HG03439 (cell line): ENCODE measurements around the gene RAB4B.
"Not testable (repeated sequence)": the region's sequence is repeated elsewhere in the genome, so short reads cannot be mapped to it uniquely, and the experiment has no call there.

ENCODE experiments used
- ATAC-seq: cut with Tn5 transposase; IDR thresholded peaks from one replicate; pipeline ENCODE4 v1.9.1; 2021; ENCODE audit warnings: mild to moderate bottlenecking, moderate library complexity; ENCODE audit not compliant: unreplicated experiment

Gene RAB4B, protein sequence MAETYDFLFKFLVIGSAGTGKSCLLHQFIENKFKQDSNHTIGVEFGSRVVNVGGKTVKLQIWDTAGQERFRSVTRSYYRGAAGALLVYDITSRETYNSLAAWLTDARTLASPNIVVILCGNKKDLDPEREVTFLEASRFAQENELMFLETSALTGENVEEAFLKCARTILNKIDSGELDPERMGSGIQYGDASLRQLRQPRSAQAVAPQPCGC

DNA sequence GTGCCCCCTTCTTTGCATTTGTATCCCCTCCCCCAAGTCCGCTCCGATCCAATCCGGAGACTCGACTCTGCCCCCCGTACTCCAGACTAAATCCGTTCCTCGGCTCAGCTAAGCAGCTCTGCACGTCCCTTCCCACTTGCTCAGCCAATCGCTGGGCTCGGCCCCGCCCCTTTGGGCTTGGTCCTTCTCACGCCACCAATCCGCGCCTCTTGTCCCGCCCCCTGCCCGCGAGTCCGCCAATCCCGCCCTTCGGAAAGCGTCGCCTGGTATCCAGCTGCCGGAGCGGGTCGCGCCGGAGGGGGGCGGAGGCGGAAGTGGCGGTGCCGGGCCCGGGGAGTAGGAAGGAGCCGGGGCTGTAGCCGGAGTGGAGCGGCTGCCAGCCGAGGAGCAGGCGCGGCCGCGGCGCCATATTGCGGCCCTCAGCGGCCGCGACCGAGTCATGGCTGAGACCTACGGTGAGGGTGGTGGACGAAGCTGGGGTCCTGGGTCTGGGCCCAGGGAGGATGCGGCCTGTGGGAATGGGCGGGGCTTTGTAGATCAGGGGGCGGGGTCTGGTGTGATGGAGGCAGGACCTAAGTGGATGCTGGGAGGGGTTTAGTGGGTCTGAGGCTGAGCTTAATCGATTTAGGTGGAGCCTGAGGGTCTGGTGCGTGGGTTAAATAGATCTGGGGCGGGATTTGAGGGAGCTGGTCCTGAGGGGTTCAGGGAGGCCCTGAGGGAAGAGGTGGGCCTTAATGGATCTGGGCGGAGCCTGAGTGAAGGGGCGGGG is at the start of gene RAB4B:
TSS of gene RAB4B (plus strand) at position 311 of the 769 bp plus-strand sequence. CDS start at position 440, 129 bp downstream.
- peak; percentile 60 for ATAC-seq

DNA sequence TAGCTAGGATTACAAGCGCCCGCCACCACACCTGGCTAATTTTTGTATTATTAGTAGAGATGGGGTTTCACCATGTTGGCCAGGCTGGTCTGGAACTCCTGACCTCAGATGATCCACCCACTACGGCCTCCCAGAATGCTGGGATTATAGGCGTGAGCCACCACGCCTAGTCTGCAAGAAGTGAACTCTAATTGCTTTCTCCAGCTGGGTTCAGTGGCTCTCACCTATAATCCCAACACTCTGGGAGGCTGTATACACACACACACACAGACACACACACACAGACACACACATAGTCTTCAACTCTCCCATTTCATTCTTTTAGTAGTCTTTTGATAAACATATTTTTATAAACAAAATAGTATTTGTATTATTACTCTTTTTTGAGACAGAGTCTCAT is 48.0 kb upstream of the RAB4B start:
- ATAC-seq, result not testable (repeated sequence)

DNA sequence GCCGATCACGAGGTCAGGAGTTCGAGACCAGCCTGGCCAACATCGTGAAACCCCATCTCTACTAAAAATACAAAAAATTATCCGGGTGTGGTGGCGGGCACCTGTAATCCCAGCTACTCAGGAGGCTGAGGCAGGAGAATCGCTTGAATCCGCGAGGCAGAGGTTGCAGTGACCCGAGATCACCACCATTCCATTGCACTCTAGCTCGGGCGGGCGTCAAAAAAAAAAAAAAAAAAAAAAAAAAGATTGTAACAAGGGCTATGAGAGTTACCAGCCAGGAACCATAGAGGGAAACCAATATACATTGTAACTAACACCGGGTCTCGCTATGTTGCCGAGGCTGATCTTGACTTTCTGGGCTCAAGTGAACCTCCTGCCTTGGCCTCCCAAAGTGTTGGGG is 45.7 kb upstream of the RAB4B start:
- not testable (repeated sequence) for ATAC-seq

DNA sequence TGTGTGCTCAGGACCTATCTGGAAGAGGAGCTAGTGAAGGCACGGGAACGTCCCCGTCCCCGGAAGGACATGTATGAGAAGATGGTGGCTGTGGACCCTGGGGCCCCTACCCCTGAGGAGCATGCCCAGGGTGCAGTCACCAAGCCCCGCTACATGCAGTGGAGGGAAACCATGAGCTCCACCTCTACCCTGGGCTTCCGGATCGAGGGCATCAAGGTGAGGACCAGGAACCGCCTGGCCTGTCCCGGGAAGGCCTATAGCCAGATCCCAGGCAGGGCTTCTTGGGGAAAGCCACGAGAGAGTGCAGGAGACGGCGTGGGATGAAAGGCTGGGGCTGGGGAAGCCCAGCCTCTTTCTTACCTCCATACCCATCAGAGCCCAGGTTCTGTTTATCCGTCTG is 44.9 kb upstream of the RAB4B start:
- no peak for ATAC-seq

DNA sequence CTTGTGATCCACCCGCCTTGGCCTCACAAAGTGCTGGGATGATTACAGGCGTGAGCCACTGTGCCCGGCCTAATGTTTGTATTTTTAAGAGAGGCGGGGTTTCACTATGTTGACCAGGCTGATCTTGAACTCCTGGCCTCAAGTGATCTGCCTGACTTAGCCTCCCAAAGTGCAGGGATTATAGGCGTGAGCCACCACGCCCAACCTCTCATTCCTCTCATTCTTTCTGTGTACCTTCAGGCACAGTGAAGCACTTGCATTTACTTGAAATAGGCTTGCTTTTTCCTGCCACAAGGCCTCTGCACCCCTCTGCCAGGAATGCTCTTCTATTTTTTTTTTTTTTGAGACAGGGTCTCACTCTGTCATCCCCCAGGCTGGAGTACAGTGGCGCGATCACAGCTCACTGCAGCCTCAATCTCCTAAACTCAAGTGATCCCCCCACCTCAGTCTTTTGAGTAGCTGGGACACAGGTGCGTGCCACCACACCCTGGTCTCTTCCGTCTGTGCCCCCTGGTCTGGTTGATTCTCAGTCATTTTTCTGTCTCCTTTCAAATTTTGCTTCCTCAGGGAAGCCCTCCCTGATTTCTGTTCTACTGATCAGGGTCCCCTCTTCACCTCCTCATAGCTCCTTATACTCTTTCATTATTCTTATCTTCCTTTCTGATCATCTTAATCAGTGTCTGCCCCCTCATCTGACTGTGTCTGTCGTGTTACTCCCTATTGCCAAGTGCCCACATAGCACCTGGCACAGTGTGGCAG is 42.9 kb upstream of the RAB4B start:
- ATAC-seq, result no peak

DNA sequence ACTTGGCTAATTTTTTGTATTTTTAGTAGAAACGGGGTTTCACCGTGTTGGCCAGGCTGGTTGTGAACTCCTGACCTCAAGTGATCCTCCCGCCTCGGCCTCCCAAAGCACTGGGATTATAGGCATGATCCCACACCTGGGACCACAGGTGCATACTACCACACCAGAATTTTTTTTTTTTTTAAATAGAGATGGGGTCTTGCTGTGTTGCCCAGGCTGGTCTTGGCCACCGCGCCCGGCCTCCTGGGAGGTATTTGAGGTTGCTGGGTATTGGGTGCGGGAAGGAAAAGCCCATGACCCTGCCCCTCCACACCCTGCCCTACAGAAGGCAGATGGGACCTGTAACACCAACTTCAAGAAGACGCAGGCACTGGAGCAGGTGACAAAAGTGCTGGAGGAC is 41.4 kb upstream of the RAB4B start:
- no peak for ATAC-seq

DNA sequence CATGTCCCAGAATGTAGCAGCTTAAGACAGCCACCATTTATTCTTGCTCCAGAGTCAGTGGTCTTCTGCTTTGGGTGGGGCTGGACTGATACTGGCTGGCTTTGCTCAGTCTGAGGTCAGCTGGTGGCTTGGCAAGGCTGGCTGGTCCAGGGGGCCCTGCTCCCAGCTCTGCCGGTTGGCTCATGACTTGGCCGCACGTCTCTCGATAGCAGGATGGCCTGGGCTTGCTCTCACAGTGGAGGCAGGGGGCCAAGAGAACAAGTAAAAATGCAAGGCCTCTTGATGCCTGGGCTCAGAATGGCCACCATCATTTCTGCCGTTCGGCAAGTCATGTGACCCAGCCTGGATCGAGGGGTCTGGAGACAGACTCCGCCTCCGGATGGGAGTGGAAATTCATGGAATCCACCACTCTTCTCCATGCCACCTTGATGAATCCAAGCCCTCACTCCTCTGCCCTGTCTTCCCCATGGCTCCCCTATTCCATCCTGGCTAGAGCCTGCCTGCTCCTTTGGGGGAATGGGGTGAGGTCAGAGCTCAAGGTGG is 40.9 kb upstream of the RAB4B start:
- ATAC-seq, result no peak

DNA sequence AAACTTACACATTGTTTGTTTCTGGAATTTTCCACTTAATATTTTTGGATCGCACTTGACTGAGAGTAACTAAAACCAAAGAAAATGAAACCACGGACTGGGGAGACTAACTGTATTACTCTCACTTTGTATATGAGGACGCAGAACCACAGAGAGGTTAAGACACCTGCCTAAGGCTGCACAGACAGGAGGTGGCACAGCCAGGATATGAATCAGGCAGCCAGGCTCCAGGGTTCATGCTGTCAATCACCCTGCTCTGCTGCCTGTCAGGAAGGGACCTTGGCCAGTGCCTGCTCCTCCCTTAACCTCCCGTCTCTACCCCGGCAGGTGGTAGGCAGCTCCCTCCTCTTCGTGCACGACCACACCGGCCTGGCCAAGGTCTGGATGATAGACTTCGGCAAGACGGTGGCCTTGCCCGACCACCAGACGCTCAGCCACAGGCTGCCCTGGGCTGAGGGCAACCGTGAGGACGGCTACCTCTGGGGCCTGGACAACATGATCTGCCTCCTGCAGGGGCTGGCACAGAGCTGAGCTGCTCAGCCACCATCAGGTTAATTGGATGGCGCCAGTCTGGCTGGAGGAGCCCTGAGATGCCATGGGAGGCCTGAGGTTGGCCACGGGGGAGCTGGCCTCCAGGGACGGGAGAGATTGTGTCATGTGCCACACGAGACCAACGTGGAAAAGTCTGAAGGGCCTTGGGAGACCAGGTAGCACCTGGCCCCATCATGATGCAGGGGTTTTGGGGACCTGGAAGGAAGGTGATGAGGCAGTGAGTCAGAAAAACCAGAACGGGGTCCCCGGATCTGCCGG is 38.8 kb upstream of the RAB4B start:
- ATAC-seq, result no peak

DNA sequence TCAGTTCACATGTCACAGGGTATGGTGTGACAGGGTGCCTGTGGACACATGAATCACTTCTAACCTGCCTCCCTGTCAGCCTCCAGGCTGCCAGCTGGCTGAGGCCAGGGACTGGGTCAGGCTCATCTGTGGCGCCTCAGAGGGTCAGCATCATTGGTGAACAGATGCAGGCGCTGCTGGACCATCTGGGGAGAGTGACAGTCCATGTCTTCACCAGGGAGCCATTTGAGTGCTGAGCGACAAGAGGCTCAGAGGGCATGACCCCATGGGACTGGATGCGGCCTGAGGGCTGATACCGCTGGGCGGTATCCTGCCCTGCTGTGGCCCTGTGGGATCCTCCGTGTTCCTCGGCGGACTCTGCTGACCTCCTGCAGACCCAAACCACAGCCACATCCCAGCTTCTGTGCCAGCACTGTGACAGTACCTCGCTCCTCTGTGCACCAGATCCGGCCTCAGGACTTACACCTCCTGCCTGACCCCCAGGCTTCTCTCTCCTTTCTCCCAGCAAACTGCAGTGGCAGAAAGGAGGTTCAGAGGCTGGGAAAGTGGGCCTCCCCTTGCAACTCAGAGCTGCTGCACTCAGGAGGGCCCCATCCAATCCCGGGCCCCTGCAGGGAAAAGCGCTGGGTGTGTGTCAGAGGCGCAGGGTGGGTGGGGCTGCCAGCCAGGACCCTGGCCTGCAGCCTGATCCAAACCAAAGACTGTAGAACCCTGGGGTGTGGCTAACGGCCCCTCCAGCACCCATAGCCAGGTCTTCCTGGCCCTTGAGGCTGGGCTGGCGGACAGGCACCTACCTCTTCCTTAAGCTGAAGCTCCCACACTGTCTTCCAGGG is 38.0 kb upstream of the RAB4B start:
- ATAC-seq, result no peak

DNA sequence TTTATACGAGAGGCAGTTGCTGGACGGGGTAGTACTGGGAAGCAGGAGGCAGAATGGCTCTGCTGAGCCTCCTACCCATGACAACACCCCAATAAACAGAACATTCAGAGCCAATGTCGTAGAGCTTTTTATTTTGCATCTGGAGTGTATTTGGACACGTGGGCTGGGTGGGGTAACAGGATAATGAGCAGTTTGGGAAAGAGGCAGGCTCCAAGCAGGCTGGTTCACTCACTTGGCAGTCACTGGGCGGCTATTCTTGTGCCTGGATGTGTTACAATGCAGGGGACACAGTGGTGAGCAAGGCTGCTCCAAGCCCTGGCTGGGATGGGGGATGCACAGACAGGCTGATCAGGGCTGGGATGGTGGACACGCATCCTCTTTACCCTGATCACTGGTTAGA is 37.3 kb upstream of the RAB4B start:
- ATAC-seq, result no peak

DNA sequence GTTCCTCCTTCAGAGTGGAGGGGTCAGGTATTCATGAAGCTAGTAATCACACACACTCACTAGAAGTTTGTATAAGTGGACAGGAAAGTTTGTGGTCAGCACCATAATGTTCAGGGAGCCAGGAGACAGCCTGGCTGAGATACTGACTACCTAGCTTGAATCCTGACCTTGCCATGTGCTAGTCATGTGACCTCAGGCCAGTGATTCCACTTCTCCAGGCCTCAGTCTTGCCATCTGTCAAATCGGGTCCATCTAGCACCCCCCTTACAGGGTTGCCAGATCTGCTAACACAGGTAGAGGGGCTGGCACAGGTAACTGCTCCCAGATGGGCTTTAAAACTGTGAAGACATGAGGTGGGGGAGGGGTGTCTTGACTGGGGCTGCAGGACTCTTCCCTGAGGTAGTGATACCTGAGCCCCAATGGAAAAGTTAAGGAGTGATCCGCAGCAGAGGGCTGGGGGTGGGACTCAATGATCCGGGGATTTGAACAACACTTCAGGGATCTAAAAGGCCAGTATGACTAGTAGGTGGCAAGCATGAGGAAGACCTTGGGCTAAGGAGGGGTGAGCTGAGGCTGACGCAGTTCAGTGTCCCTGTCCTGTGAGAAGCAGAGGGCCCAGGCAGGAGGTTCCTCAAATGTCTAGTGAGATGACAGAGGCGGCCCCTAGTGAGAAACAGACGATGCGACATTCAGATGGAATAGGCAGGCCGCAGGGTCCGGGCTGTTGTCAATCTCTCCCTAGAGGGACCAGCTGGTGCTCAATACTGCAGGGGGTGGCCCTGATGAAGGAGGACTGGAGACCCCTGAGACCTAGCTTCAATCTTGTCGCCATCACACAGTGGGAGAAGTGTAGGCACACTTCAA is 36.3 kb upstream of the RAB4B start:
- ATAC-seq, result no peak

DNA sequence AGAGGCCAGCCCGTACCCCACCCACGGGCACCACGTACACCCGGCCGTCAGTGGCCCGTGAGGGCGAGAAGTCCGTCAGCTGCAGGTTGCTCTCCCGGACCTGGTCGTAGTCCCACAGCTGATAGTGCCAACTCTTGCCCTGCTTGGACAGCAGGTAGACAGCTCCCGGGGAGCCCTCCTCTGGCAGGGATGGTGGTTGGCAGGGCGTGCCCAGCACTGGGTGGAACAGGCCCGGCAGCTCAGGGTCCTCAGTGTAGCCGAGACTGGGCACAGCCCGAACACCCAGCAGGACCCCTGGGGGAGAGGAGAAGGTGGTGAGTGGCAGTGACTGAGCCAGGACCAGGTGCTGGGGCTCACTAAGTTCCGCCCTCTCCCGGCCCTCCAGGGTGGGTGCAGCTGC is 35.6 kb upstream of the RAB4B start:
- no peak for ATAC-seq

DNA sequence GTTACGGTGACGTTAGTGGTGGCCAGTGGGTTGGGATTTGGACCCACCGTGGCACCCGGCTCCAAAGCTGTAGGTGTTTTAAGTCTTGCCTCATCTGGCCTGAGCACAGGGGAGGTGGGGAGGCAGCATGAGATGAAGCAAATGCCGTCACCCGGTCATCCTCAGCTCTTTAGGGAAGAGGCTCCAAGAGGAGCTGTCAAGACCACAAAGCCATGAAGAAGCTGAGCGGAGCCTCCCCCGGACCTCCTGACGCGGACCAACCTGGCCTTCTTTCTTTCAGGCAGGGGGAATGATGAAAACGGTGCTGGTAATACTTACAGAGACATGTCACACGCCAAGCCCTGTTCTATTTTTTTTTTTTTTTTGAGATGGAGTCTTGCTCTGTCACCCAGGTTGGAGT is 35.2 kb upstream of the RAB4B start:
- no peak for ATAC-seq

DNA sequence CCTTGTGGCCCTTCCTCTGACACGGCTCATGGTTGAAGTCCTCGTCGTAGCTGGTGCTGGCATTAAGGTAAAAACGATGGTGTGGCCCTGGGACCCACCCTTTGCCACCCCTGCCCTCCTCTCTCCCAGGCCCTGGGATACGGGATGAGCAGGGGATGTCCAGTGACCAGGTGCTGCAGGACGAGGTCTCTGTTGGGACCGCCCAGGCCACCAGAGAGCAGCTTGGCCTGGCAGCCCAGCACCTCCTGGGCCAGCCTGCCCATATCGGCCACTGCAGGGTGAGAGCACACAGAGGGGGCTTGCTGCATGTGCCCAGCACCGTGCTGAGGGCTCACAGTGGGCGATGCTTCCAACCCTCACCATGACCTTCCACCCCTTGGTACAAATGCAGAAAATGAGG is 34.1 kb upstream of the RAB4B start:
- no peak for ATAC-seq

DNA sequence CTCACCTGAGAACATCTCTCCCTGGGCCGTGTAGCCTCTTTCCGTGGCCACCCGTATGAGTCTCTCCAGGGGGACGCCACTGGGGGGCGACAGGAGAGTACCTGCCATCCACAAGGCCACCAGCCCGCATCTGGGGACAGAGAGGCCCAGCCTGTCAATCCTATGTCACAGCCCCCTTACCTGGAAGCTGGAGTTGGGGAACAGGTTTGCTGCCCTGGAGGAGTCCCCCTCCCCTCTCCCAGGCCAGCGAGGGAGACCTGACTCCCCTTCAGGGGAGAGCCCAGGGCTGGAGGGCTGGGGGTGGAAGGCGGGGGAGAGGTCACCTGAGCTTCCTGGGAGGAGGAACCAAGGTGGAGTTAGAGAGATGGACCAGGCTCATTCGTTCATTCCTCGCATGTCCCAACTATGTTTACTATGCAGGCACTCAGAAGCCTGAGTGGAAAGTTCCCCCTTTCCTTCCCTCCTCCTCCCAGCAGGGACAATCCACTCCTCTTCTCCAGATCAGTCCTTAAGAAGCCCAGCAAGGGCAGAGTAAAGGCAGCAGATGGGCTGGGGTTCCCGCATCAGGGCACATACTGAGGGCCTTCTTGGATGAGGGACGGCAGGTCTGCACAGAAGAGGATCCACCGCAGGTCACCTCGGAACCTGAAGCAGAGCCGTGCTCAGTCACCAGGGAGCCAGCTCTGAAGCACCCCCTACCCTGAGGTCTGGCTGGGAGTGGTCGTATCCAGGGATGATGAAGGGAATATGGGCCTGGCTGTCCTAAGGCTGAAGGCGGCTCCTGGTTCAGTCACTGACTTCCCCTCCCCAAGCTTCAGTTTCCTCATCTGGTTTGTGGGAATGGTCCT is 33.3 kb upstream of the RAB4B start:
- ATAC-seq, result no peak

DNA sequence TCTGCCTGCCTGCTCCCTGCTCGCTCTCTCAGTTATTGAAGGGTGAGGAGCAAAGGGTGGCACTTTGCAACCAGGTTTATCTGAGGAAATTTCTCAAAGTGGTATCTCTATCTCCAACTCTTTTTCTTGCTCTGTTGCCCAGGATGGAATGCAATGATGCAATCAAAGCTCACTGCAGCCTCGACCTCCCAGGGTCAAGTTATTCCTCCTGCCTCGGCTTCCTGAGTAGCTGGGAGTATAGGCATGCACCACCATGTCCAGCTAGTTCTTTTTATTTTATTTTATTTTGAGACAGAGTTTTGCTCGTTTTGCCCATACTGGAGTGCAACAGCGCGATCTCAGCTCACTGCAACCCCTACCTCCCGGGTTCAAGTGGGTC is 32.7 kb upstream of the RAB4B start:
- no peak for ATAC-seq

DNA sequence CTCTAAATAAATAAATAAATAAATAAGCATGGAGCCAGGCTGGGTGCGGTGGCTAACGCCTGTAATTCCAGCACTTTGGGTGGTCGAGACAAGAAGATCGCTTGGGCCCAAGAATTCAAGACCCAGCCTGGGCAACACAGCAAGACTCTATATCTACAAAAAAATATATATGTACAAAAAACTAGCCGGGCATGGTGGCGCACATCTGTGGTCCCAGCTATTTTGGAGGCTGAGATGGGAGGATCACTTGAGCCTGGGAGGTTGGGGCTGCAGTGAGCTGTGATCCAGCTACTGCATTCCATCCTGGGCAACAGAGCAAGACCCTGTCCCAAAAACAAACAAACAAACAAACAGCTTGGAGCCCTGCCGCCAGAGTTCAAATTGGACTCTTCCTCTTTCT is 30.5 kb upstream of the RAB4B start:
- no peak for ATAC-seq
